8988T (cell line): ENCODE results near the gene ACTR3.
"Not testable (repeated sequence)": the region's sequence is repeated elsewhere in the genome, so short reads cannot be mapped to it uniquely, and the experiment has no call there.

Experiments
- DNase-seq: peaks from one replicate; pipeline ENCODE4 v3.0.0; 2011

The ACTR3 gene

DNA sequence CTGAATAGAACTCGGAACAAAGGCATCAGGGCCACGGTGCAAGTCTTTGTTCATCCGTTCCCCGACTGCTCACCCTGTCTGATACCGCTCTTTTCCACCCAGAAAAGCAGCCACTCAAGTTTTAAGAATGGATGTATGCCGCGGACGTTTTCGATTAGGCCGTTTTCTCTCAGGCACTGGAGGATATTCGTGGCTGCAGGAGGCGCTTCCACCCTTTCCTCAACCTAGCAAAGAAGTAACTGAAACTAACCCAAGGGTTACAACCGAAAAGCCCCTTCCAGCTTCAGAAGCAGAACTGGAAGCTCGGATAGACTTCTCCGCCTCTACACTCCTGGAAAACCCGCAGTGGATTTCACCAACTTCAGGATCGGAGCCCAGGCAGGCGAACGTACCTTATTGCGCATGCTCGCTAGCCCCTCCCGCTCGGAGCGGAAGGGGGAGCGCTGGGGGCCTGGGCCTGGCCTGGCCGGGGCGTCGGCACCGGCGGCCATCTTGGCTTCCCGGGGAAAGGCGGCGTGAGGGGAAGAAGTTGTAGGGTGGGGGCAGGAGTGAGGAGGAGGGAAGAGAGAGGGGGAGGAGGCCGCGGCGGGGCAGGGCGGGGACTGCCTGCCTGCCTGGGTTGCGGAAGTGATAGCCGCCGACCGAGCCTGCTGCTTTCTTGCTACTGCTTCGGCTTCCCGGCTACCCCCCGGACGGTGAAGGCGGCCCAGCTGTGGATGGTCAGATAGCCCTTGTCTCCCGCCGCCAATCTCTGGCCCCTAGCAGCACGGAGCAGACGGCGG lies at the start of gene ACTR3:
Gene ACTR3 (plus strand): TSS at position 619 of the 782 bp plus-strand sequence. CDS start 191 bp downstream, outside the sequence.
- peak; percentile 66 for DNase-seq

DNA sequence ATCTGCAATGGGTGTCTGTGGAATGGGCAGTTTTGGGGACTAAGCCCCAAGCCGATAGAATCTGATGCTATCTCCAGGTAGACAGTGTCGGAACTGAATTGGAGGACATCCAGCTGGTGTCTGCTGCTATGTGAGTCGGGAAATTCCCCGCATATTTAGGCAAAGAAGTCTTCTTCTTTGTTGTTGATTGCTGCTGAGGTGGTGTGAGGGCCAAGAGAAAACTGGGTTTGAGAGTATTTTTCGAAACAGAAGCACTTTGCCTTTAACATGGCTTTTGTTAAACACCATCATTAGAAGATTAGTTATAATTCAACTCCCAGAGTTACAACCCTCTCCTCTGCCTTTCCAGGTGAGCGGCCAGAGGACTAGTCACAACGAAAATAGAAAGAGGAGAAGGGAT lies 49.4 kb upstream of the ACTR3 start:
- no peak for DNase-seq

DNA sequence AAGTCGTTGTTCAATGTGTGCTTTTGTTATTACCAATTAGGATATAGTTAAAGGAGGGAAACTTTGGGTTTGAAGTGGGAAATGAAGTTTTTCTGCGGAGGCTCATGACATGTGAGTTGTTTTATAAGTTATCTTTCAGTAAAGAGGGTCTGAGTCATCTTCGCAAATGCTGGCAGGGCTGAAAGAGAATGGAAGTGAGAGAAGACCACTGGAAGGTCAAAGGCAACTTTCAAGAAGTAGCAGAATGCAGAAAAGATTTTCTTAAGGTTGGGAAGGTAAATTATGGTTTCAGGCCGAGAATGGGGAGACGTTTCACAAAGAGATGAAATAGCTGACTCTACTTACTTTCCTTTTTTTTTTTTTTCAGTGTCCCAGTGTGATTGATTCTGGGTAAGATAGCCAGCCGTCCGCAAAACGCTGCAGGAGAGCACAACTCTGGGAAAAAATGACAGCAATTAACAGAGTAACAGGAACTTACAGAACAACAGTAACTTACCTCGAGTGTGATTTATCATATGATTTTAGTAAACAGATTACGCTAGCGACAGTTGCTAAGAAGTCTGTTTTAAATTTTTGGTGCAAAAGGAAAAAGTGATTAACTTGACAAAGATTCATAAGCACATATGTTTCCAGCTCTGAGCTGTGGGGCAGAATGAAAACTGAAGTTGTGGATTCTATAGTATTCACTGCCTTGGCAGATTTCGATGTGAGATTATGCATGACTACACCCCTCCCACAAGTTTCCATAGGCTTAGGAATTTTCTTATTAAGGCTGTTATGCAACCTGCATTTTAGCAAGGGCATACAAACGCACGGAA lies 46.8 kb upstream of the ACTR3 start:
- no peak for DNase-seq

DNA sequence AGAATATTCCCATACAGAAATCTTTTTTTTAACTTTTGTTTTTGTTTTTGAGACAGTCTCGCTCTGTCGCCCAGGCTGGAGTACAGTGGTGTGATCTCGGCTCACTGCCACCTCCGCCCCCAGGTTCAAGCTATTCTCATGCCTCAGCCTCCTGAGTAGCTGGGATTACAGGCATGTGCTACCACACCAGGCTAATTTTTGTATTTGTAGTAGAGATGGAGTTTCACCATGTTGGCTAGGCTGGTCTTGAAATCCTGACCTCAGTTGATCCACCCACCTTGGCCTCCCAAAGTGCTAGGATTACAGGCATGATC lies 46.2 kb upstream of the ACTR3 start:
- DNase-seq, result not testable (repeated sequence)

DNA sequence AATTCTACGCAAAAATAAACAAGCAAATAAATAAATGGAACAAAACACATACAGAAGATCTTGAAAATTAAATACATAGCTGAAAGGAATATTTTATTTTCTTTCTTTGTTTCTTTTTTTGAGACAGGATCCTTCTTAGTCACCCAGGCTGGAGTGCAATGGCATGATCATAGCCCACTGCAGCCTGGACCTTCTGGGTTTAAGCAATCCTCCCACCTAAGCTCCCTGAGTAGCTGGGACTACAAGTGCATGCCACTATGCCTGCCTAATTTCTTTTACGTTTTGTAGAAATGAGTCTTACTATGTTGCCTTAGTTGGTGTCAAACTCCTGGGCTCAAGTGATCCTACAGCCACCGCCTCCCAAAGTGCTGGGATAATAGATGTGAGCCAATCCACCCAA lies 44.6 kb upstream of the ACTR3 start:
- DNase-seq, result no peak

DNA sequence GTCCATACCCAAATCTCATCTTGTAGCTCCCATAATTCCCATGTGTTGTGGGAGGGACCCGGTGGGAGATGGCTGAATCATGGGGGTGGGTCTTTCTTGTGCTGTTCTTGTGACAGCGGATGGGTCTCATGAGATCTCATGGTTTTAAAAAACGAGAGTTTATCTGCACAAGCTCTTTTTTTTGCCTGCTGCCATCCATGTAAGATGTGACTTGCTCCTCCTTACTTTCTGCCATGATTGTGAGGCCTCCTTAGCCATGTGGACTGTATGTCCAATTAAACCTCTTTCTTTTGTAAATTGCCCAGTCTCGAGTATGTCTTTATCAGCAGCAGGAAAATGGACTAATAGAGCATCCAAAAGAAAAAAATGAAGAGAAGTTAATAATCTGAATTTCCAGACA lies 44.1 kb upstream of the ACTR3 start:
- not testable (repeated sequence) for DNase-seq

DNA sequence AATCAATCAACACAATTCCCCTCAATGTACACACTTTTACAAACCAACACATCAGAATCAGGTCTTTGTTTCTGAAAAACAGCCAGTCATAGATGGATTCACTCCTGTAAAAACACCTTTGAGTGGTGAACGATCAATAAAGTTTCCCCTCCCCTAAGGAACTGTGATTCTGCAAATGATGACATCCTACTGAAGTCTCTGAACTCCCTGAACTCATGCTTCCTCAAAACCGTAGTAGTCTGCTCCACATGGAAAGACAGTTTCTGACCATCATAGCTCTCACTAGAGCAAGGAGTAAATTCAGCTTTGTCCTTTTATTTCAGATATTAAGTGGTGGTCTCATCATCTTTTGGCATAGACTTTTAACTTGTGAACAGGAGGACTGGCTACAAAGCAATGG lies 43.5 kb upstream of the ACTR3 start:
- DNase-seq, result no peak

DNA sequence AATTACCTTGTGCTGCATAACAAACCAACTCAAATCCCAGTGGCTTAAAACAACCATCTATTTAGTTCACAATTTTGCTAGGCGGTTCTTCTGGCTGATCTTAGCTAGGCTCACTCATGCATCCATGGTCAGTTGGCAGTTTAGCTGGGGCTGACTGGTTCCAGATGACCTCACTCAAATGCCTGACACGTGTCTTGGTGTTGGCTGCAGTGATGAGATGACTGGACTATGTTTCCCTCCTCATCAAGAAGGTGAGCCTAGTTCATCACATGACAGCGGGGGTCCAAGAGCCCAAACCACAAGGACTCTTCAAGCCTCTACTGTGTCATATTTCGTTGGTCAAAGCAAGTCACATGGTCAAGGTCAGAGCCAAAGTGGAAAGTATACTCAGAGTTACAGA lies 42.7 kb upstream of the ACTR3 start:
- no peak for DNase-seq

DNA sequence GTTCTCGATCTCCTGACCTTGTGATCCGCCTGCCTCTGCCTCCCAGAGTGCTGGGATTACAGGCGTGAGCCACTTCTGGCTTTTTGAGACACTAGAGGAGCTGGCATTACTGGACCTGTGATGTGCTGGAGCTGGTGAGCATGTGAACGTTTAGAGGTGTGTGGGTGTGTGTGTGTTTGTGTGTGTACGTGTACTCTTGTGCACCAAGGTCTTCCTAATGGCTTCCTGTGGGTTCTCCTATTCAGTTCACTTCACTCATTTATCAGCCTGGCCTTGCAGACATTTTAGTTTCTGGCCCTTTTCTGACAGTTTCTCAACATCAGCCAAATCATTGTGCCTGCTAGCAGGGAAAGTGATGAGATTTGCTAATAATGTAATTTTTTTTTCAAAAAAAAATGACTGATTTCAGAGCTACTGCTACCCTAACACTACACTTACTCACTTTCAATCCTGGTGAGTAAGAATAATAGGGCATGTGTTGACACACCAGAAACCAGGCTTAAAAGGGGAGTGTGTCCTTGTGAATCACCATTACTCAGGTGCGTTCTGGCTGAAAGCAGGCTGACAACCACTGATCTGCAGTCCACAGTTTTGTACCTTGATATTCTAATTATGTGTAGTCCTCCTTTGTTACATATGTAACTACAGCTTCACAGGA lies 41.0 kb upstream of the ACTR3 start:
- no peak for DNase-seq

DNA sequence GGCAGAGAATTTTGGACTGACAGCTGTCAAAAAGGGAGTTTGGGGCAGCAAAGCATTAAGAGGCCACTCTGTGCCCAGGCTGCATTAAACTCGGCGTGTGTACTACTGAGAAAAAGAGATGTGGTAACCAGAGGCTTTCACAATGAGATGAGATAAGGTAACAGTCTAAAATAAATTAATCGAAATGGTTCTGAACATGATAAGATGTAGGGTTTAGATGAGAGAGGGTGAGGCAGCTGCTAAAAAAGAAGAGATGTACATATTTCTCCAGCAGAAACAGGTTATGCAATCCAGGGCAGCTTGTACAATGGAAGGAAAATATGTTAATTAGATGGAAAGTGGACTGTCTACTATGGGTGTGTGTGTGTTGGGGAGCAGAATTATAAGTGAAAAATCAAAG lies 39.2 kb upstream of the ACTR3 start:
- no peak for DNase-seq

DNA sequence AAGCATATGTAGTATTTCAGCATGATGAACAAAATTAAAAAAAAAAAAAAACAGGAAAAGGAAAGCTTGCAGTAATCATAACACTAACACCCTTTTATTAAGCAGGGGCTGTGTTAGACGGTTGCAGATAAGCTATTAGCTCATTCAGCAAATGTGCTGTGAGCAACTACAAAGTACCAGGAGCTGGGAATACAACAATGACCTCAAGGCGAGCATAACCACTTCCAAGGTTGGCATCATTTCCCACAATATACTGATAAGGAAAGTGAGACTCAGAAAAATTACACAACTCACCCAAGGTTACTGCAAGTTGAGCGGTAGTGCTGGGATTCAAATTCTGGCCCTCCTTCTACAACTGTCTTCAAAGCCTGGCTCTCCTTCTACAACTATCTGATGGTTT lies 38.2 kb upstream of the ACTR3 start:
- DNase-seq, result no peak

DNA sequence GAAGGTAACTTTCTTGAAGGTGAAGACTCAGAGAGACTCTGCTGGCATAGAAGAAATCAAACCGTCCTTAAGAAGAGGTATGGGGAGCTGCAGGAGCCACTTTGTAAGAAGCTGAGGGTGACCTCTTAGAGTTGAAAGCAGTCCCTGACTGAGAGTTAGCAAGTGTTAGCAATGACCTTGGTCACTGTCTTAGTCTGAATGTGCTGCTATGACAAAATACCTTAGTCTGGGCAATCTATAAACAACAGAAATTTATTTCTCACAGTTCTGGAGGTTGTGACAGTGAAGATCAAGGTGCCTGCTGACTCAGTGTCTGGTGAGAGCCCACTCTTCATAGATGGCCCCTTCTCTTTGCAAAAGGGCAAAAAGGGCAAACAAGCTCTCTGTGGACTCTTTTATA lies 35.7 kb upstream of the ACTR3 start:
- no peak for DNase-seq

DNA sequence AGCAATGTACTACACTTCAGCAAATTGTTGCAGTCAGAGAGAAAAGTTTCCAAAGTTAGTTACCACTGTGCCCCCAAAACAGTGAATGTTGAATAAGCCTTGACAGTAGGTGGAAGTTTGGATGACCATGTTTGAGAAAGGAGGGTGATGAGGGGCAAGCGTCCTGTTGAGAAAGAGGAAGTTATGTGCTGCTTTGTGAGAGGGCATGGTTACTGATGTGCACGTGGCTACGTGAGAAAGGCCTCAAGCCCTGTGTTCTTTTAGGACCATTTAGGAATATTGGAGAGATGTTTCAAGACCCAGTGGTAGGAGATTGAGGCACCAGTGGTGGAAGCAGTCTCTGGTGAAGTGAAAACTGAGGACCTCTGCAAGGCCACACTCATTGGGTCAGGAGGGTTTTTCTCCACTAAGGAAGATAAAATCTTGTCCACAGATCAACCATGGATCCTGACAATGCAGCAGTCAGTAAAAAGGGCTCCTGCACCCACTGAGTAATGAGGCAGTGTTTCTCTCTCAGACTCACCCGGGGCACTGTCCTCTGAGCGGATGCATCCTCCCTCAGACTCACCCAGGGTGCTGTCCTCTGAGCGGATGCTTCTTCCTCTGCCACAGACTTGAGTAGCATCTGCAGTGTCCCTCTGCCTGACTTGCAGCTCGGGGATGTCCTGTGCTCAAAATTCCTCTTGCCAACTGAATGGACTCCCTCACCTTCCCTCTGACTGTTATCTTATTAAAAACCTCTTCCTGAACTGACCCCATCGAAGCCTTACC lies 34.7 kb upstream of the ACTR3 start:
- no peak for DNase-seq

DNA sequence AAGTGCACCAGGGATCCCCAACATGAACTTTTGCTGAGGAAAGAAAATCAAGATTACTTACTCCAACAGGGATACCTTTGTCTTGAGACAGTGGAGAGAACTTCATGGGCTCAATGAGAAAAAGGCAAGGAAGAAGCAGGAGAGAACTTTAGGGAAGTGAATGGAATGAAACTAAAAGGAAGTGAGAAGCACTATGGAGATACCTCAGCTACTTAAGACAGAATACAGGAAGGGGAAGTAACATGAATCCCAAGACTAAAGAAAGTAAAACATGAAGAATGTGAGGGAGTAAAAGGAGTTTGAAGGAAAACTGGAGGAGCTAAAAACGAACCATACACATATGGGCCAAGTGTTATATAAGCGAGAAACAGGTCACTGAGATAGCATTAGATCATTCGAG lies 32.4 kb upstream of the ACTR3 start:
- no peak for DNase-seq

DNA sequence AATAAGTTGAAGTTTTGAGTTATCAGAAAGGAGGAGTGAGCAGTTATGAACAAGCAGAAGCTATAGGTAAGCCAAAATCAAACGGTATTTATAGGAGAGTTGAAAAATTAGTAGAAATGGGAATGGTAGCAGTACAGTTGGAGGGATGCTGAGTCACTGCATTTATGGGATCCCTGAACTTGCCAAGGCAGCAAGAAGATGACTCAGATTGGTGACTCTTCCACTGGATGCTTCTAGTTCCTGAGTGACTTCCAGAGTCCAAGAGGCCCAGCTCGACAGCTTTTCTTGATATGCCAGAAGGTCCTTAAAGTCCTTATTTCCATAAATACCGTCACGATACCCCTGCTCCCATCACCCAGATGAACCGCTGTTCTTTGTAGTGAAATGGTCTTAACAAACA lies 31.1 kb upstream of the ACTR3 start:
- peak; percentile 18 for DNase-seq

DNA sequence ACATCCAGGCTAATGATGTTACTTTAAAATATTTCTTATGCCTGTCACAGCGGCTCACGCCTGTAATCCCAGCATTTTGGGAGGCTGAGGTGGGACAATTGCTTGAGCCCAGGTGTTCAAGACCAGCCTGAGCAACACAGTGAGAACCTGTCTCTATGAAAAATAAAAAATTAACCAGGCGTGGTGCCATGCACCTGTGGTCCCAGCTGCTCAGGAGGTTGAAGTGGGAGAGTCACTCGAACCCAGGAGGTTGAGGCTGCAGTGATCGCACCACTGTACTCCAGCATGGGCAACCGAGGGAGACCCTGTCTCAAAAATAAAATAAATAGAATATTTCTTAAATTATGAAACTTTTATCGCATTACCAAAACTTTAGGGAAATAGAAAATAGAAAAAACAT lies 28.1 kb upstream of the ACTR3 start:
- no peak for DNase-seq

DNA sequence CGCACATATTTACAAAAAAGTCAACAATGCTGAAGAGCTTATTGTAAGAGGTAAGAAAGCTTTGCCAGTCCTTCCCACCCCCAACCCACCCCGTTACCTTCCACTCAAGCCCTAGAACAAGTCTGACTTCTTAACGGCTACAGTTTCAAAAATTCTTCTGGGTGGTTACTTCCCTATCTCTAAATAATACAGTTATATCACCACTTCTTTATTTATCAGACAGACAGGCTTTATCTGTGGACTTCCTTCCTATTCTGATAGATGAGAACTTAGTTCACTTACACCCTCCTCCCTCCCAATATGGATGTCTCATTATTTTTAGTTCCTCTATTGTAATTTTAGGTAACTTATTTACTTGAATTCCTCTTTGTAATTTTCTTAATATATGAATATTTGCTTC lies 26.7 kb upstream of the ACTR3 start:
- no peak for DNase-seq

DNA sequence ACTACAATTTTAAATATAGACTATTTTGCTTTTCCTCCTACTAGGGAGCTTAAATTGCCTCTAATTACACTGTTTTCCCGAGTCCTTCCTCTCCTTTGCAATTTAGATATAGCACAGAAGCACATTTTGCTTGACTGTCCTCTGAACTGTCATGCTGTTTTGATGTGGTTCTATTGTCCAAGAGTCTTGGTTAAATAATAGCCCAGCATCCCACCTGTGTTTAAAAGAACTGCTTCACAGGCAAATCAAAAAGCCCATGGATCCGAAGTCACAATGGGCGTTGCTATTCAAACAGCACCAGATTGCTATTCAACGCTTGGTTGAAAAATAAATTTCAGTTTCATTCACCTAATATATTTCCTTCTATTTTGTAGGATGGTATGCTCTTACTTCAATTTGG lies 22.3 kb upstream of the ACTR3 start:
- no peak for DNase-seq

DNA sequence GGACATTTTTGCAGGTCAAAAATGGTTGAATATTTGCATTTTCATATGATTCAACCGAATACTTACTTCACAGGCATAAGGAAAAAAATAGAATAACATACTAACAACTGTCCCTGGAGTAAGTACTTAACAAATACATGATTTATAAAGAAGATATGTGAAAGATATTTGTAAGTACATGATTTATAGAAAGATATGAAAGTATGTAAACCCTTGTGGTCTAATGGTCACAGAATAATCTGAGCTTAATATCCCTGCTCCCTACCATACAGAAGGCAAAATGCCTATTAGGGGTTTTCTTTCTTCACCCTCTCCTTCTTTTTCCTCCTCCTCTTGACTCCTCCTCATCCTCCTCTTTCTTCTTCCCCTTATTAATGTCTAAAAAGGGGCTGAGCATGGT lies 20.6 kb upstream of the ACTR3 start:
- no peak for DNase-seq

DNA sequence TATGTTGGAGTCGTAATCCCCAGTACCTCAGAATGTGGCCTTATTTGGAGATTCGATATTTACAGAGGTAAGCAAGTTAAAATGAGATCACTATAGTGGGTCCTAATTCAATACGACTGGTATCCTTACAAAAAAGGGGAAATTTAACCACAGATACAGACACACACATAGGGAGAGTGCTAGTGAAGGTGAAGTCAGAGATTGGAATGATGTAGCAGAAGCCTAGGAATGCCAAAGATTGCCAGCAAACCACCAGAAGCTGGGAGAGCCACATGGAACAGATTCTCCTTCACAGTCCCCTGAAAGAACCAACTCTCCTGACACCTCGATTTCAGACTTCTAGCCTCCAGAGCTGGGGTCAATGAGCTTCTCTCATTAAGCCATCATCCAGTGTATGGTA lies 17.7 kb upstream of the ACTR3 start:
- no peak for DNase-seq

DNA sequence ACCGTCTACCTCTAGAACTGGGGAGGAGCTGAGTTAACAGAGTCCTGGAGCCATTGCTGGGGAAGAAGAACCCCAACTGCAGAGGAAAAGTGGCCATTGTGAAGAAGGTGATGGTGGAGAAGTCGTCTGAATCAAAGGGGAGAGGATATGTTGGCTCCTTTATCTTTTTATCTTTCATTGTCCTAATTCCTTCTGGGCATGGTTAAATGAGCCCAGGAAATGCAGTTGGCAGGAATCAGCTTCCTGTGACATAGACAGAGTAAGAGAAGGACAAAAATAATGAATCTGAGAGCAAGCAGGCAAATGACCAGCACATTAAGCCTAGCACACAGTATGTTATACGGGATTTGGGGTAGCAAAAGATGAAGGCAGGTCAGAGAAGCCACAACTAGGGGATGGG lies 16.0 kb upstream of the ACTR3 start:
- DNase-seq, result no peak

DNA sequence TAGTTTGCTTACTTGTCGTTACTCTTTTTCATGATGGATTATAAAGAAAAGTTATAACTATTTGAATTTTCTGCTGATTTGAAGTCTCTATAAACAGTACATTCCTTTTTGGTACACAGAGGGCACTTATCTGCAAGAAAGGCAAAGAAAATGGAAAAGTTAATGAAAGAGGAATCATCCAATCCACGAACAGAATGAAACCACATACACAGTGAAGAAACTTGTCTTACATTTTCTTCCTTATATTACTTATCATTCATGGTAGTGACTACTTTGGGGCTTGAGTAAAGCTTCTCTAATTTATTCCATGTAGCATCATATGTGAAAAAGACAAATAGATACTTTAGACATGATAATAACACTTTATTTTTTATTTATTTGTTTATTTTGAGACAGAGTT lies 14.8 kb upstream of the ACTR3 start:
- no peak for DNase-seq
